Measurements from ENCODE around the gene PBX3.

PBX3 gene

DNA sequence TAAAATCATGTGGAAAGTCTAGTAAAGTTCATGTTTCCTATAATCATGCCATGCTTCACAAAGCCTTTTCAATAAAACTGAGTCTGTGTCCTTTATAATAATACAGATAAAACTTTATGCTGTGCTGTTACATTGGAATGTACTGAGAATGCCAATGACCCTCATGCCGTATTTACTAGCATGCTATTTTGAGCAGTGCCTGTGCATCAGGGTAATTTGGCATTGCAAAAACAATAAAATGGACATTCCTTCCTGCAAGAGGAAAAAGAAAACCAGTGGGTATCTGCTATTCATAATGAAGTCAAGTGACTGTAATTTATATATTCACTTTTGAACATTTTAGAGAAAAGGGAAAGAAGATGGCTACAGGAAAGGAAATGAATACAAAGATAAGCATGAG is 159.0 kb downstream of the PBX3 start:
- DNase-seq (ENCODE audit: low read depth, low spot score): no peak

DNA sequence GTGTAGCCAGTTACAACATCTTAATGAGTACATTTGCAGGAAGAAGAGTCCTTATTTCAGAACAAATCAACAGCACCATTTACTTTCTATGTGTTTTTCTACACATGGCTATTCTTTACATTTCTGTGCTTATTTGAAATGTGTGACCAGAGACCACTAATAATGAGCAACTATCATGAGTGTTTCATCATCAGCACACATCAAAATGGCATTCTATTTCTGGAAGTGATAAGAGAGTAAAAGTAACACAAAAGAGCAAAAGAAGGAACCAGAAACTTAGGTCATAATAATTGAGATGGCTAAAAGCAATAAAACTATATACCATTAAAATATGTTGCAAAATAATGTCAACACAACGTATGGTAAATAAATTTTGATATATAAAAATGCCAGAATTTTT is 159.7 kb downstream of the PBX3 start:
- DNase-seq (ENCODE audit: low read depth, low spot score): no peak

DNA sequence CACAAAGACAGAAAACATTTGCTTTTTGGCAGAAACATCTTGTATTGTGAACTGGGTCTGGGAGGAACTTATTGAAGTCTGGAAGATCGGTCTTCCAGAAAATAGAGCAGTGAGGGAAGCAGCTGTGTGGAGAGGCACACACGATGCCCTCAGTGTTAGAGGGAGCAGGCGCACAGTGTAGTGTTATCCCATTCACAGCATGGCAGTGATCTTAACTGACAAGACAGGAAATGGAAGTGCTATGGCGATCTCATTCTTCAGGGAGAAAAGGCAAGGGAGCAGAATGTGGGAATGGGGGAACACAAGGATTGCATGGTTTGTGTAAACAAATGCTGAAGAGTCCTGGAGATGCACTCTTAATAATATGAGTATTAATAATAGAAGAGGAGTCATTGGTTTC is 161.0 kb downstream of the PBX3 start:
- no peak for DNase-seq (ENCODE audit: low read depth, low spot score)

DNA sequence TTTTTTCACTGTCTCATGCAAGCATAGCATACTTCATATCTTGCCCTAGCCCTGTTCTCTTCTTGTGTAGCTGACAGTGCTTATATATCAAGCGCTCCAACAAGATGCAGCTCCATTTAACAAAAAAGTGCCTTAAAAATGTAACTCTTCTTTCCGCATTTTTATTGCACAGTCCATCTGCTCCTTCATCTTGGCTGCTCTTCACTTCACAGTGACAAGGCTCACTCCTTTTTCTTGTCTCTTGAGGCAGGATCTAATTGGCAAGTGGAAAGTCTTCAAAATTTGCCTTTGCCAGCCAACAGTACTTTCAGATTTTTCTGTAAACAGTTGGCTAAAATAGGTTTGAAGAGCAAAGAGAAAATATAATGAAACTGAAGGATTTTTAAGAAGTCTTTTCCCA is 161.8 kb downstream of the PBX3 start:
- DNase-seq (ENCODE audit: low read depth, low spot score): no peak

DNA sequence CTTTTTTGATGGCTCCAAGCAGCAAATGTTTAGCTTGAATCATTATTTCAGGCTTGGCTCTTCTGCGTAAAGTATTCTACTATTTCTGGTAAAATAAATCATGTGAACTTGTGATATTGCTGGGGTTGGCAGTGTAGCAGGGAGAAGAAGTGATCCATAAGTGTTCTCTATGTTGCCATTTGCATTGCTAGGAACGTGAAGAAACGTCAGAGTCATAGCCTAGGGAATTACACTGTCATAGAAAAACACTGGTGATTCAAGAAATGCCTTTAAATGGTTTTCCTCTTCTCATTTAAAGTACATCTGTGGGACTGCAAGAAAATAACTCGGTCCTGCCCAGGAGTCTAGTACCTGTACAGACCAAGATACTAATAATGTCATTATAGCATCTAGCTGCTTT is 162.3 kb downstream of the PBX3 start:
- DNase-seq (ENCODE audit: low read depth, low spot score): no peak

DNA sequence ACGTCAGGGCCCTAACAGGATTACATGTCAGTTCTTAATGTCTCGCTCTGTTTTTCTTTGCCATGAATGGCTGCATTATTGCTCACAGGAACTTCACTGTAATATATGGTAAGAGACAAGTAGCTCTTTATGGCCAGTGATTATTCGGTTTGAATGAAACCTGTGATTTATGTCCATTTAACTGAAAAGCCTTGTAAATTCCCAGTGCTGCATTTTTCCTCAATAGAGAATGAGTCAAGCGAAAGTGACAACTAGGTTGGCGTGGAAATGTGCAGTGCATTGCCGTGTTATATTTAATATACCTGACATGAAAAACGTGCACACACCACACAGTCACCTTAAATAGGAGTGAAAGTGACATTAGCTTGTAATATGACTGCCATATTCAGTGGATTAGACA is 163.1 kb downstream of the PBX3 start:
- DNase-seq (ENCODE audit: low read depth, low spot score): no peak

DNA sequence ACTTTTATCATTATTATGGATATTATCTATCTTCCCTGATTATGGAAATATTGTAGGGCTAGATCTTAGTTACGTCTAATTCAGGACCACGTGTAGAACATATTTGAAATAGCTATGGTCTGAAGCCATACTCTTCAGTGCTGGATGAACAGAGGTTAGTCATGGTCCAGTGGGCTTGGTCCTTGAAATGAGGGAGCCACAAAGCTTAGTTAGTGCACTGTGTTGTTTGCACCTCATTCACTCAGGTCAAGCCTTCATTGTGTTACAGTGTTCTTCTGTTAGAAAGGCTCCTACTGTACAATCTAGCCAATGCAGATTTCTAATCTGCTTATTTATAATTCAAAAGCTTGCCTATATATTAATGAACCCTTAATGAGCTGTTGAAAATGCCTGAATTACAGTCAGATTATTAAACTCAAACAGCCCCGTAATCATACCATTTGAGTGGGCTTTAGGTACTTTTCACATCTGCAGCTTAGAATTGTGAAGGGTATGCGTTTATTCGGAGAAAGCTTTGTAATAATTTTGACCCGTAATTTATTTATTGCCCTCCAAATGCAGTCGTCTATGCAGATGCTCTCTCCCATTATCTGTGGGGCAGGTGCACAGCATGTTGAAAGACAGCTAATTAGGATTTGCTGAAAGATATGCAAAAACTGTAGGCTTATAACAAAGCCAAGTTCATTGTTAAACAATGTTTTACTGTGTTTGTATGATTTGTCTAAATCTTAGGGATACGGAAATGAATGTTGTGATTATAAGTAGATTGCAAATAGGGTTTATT is 164.9 kb downstream of the PBX3 start:
- no peak for DNase-seq (ENCODE audit: low read depth, low spot score)

DNA sequence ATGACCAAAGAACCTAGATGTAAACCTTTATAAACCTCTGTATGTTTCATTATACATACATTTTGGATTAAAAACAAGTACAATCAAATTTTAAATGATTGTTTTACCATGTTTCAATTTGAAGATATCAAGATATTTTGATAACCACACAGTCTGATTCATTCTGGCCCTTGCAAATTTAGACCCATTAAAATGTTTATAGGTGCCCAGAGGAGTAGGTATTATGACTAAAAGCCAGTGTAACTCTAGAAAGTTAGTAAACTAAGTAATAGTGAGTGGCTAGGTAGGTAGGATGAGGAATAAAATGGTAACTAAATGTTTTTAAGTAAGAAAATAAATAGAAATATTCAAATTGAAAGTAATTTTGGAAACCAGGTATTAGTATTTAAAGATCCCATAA is 165.5 kb downstream of the PBX3 start:
- DNase-seq (ENCODE audit: low read depth, low spot score): no peak

DNA sequence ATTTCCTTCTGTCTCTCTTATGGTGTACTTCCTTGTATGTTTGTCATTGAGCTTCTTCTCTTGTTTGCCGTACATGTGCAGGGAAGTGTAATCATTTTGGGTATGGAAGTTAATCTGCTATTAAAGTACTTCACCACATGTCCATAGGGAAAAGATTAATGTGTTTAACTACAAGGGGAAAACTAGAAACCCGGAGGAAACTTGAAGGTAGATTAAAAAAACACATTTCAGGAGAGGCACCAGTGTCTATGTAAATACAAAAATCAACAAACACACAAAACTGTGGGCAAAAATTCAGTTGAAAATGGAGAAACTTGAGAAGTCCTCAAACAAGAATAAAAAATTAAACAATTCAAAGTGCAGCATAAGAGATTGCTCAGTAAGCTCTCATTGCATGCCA is 166.4 kb downstream of the PBX3 start:
- DNase-seq (ENCODE audit: low read depth, low spot score): no peak

DNA sequence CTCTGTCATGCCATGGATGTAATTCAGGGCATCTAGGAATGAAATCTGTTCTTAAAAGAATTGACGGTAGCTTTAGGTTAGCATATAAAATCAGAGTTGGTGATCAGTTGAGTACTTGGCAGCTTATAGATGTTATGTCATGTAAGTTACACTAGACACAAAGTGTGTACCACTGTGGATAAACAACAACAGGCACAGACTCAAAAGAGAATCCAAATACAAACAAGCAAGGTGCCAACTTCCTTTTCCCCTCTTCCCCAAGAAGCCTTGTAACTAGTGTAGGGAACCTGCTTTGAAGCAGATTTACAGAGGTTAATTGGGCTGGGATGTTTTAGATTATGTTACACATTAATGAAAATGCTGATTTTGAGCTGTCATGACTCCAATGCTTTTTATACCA is 167.2 kb downstream of the PBX3 start:
- DNase-seq (ENCODE audit: low read depth, low spot score): no peak

DNA sequence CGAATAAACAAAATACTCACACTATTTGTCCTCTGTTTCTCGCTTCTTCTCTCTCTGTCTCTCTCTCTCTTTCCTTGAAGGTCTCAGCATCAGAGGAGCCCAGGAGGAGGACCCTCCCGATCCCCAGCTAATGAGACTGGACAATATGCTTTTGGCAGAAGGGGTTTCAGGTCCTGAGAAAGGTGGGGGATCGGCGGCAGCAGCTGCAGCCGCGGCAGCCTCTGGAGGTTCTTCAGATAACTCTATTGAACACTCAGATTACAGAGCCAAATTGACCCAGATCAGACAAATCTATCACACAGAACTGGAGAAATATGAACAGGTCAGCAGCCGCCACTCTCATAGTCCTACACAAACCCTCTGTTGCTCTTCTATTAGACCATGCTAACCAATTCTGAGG is 168.4 kb downstream of the PBX3 start:
- no peak for DNase-seq (ENCODE audit: low read depth, low spot score)

DNA sequence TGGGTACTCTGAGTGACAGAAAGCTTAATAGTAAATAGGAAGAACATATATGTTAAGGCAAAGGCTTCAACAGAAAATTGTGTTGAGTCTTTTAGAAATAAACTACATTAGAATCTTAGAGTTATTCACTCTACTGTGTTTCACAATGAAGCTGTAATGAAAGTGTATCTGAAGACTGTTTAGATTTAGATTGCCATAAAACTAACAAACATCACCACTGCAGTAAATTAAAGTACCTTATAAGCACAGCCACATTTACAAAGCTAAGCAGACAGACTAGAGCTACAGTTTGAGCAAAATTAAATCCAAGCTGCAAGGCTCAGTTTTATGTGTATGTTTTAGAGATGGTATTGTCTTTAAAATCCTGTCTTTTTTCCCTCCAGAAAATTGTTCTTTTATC is 172.4 kb downstream of the PBX3 start:
- DNase-seq (ENCODE audit: low read depth, low spot score): no peak

DNA sequence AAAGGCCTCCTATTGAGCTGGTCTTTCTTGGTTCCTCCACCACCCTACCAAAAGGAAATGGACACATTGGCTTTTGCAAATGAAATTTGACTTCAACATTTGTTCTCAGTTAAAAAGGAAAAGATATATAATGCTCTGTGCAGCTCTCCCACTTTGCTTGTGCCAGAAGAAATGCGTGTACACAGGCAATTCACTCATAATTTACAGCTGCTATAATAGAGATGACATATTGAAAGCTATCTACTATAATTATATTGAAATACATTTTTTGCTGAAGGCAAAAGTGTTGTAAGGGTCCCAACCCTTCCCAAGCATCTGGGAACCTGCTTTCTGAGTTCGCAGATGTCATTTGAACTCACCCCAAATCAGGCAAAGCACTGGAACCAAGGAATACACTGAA is 173.2 kb downstream of the PBX3 start:
- no peak for DNase-seq (ENCODE audit: low read depth, low spot score)

DNA sequence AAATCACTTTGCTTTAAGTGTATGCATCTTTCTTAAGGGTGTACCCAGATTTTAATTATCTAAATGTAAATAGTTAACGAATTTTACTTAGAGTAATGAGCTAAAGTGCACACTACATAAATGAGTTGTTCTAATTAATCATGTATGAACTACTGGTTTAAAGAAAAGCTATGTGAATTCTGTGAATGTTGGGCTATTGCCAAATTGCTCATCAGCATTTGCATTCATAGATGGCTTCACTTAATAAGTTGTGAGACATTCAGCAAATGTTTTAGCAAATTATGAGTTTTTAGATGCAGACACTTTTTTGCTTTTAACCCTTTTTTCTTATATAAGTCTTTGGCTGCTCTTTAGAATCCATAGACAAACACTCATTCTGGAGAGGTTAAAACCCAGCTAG is 175.7 kb downstream of the PBX3 start:
- DNase-seq (ENCODE audit: low read depth, low spot score): no peak

DNA sequence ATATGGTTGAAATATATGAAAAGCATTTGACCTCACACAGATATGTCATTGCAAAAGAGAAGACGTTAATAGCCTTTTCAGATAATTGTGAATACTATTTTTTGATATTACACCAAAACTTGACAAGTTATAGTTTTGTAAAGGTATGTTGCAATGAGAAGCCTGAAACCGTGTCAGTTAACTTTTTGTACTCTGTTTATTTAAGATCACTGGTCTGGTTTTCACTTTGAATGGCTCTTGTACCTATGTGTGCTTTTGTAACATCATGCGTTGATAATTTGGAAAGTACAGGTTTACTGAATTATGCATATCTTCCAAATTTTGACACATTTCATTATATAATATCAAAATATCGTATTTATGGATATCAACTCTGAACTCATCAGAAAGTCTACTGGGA is 177.2 kb downstream of the PBX3 start:
- DNase-seq (ENCODE audit: low read depth, low spot score): no peak

DNA sequence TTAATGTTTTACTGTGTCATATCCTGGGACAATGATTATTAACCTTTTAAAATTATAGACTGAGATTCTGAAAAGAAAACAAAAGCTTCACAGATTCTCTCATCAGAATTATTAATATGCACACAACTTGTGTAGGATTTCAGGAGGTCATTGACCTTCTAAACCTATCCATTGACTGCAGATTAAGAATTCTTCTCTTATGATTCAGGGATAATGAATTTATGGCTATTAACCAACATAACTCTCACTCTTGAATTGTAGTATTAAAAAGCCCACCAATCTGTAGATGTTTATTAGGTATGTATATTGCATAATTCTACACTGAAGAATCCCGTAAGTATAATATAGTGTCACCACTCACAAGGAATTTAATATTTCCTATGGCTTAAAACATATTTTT is 179.8 kb downstream of the PBX3 start:
- DNase-seq (ENCODE audit: low read depth, low spot score): no peak

DNA sequence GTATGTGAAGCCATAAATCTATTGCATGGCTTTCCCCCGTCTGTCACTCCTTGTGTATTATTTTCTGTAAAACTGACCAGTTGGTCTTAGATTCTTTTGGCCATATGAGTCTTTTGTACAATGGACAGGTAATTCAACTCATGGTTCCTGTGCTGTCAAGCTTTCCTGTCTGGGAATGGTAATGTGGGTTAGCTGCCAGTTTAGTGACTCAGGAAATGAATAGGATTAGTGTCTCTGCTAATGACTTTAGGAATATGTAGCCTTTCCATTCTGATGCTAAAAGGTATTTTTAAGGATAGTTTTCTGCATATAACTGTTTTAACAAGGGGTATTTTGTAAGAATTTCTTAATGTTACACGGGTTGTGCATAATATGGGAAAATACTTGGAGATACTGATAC is 182.7 kb downstream of the PBX3 start:
- no peak for DNase-seq (ENCODE audit: low read depth, low spot score)

DNA sequence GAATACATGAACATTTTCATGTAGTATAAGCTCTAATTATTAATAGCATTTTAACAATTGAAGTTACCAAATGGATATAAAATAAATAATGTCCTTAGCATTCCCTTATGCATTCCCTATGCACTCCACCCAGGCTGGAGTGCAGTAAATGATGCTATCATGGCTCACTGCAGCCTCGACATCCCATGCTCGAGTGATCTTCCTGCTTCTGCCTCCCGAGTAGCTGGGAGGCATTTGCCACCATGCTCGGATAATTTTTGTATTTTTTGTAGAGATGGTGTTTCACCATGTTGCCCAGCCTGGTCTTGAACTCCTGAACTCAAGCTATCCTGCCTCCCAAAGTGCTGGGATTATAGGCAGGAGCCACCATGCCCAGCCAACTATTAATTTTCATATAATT is 184.0 kb downstream of the PBX3 start:
- no peak for DNase-seq (ENCODE audit: low read depth, low spot score)

DNA sequence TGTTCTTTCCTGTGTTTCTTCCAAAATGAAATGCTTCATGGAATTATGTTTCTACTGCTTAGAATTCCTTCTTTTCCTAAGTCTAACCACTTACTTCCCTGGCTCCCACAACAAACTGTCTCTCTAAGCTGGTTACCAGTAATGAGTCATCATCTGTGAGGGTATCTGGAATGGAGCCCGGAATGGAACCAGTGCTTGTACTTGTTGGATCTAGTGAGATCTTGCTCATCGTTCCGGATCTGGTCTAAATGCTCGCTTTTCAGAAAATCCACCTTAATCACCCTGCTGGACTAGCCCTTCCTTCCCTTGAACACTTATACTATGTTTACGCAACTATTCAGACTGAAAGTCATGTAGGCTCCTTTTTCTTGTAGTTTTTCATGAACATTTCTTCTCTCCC is 184.8 kb downstream of the PBX3 start:
- peak; percentile 10 for DNase-seq (ENCODE audit: low read depth, low spot score)

DNA sequence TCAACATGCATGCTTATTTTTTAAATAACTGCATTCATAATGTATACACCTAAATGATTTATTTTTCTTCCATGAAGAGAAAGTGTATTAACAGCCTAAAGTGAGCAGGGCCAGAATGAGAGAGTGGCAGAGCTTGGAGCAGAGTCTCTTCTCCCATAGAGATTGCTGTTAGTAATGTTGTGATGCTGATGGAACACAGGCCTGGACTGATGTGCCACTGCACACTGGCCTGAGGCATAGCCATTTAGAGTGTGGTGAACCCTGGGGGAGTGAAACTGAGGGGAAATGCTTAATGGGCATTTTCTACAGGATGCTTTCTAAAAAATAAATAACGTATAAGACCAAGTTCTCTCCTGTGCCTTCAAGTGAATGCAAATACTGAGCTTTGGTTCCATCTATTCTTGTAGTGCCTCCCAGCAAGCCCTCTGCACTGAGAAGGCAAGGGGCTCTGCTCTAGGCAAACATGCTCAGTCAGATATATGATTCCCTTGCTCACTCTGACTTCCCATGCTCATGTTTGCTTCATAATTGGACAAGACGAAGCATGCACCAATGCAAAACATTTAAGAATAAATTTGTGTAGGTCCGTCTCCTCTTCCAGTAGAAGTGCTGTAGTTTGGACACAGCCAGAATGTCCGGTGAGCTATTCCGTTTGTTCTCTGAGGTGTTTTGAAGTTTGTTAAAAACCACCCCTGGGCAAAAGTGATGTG is 185.7 kb downstream of the PBX3 start:
- no peak for DNase-seq (ENCODE audit: low read depth, low spot score)

DNA sequence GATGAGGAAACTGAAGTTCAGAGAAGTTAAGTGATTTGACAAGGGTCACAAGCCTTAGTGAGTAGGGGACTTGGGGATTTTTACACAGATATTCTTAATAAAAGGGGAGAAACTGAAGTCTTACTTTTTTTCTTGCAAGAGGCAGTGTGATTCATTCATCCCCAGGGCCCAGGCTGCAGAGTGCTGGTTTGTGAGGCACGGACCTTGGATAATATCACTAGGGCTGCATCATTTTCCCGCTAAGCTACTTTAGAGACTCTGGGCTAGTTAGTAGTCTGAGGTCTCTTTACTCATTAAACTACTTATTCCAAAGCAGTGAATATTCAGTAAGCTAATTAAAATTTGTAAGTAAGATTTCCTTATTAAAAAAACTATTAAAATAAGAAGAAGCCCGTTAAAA is 195.0 kb downstream of the PBX3 start:
- no peak for DNase-seq (ENCODE audit: low read depth, low spot score)

DNA sequence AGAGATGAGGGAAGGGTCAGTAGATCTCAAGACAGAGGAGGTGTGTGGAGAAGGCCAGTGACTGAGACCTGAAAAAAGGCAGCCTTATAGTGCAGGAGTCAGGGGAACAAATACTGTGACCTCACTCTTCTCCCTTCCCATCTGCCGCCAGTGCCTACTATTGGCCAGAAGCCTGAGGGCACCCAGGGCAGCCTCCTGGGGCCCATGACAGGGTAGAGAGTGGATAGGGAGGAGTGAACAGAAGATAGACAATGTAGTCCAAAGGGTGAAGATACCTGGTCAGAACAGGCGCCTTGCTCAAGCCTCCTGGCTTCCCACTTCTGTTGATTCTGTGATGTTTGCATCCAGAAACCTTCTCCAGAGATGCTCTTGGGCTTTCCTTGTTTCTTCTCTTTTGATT is 196.7 kb downstream of the PBX3 start:
- no peak for DNase-seq (ENCODE audit: low read depth, low spot score)

DNA sequence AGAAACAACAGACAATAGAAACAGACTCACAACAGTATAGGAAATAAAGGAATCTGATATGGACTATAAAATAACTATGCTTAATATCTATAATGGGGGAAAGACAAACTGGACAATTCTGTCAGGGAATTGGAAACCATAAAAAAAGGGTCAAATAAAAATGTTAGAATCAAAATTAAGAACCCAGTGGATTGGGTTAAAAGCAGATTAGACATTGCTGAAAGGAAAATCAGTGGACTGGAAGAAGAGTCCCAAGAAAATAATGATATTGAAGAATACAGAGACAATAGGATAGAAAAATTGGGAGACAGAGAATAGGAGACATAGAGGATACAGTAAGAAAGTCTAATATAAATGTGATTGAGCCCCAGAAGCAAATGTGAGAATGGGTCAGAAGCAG is 199.2 kb downstream of the PBX3 start:
- DNase-seq (ENCODE audit: low read depth, low spot score): no peak
